CD8-positive, alpha-beta memory T cell (primary cell): ENCODE results near the gene GAL3ST2. TPM values are rescaled to one million over a fixed set of nuclear protein-coding genes. Genes with fewer than 3 reads are reported as not detected.
"Not testable (repeated sequence)": the region's sequence is repeated elsewhere in the genome, so short reads cannot be mapped to it uniquely, and the experiment has no call there.

Experiments
- CTCF ChIA-PET: fragments of 350-600 bp; sonication (Branson Sonifier 250); formaldehyde crosslinking; loops from one replicate; lab custom pipeline; 2021; ENCODE audit warnings: antibody characterized with exemption; lab: Charles Lee
- POLR2A ChIA-PET: fragments of 350-600 bp; sonication (Branson Sonifier 250); formaldehyde crosslinking; loops from one replicate; lab custom pipeline; 2021; ENCODE audit warnings: antibody characterized with exemption; lab: Charles Lee
- DNase-seq, 5 donors: peaks; one replicate each; pipeline versions ENCODE4 v3.0.0 to v3.0.0-alpha.2; 2020 to 2022; ENCODE audit warnings: mixed read lengths in 1 of 5
- H3K27ac ChIP-seq: one replicate; pipeline ENCODE4 v1.7.0; 2013; ENCODE audit warnings: low read depth, mild to moderate bottlenecking, low read length, moderate library complexity
- H3K27me3 ChIP-seq: 2 replicates; pipeline ENCODE4 v1.7.0; 2013; ENCODE audit warnings: low read length, mild to moderate bottlenecking; ENCODE audit not compliant: insufficient read depth, poor library complexity, severe bottlenecking
- H3K36me3 ChIP-seq: 2 replicates; pipeline ENCODE4 v1.7.0; 2013; ENCODE audit warnings: mild to moderate bottlenecking, low read length, moderate library complexity; ENCODE audit not compliant: insufficient read depth
- H3K4me1 ChIP-seq: 2 replicates; pipeline ENCODE4 v1.7.0; 2013; ENCODE audit warnings: mild to moderate bottlenecking, low read length, moderate library complexity; ENCODE audit not compliant: insufficient read depth
- H3K4me3 ChIP-seq: 2 replicates; pipeline ENCODE4 v1.7.0; 2013; ENCODE audit warnings: mild to moderate bottlenecking, low read length
- H3K9me3 ChIP-seq: 2 replicates; pipeline ENCODE4 v1.7.0; 2013; ENCODE audit warnings: mild to moderate bottlenecking, low read length
- H3K27ac Mint-ChIP-seq, 8 donors: one replicate each; pipeline ENCODE4 v1.8.0; 2020 to 2021; ENCODE audit warnings: mixed read lengths in 8 of 8, mild to moderate bottlenecking in 6 of 8, inconsistent platforms in 3 of 8, moderate library complexity in 3 of 8
- H3K27me3 Mint-ChIP-seq, 2 donors: one replicate each; pipeline ENCODE4 v1.8.0; 2020 to 2021; ENCODE audit warnings: mixed read lengths in 2 of 2, mild to moderate bottlenecking in 1 of 2, moderate library complexity in 1 of 2
- H3K36me3 Mint-ChIP-seq, 3 donors: one replicate each; pipeline ENCODE4 v1.8.0; 2020 to 2021; ENCODE audit warnings: mixed read lengths in 3 of 3, inconsistent platforms in 1 of 3, mild to moderate bottlenecking in 1 of 3
- H3K4me1 Mint-ChIP-seq, 3 donors: one replicate each; pipeline ENCODE4 v1.8.0; 2020 to 2021; ENCODE audit warnings: mixed read lengths in 3 of 3, inconsistent platforms in 1 of 3, mild to moderate bottlenecking in 1 of 3
- H3K4me3 Mint-ChIP-seq, 7 donors: one replicate each; pipeline ENCODE4 v1.8.0; 2020 to 2021; ENCODE audit warnings: mixed read lengths in 7 of 7, mild to moderate bottlenecking in 6 of 7, moderate library complexity in 4 of 7, inconsistent platforms in 2 of 7
- H3K9me3 Mint-ChIP-seq, 5 donors: one replicate each; pipeline ENCODE4 v1.8.0; 2020 to 2022; ENCODE audit warnings: mixed read lengths in 5 of 5, mild to moderate bottlenecking in 3 of 5, moderate library complexity in 2 of 5, inconsistent platforms in 1 of 5
- polyA plus RNA-seq: library from polyadenylated mRNA; unstranded; fragments of 300-500 nt; fragmentation: Illumina TruSeq; gene quantifications from one replicate; pipeline ENCODE4 v1.2.3, GENCODE V29; 2021
- total RNA-seq, 2 experiments: library from RNA; stranded (reverse); gene quantifications; one replicate each; pipeline ENCODE4 v1.2.3, GENCODE V29; 2021

GAL3ST2 gene
- total and polyA plus RNA-seq, 3 experiments from 2014 or later = 0.16 TPM; not detected in 2

DNA sequence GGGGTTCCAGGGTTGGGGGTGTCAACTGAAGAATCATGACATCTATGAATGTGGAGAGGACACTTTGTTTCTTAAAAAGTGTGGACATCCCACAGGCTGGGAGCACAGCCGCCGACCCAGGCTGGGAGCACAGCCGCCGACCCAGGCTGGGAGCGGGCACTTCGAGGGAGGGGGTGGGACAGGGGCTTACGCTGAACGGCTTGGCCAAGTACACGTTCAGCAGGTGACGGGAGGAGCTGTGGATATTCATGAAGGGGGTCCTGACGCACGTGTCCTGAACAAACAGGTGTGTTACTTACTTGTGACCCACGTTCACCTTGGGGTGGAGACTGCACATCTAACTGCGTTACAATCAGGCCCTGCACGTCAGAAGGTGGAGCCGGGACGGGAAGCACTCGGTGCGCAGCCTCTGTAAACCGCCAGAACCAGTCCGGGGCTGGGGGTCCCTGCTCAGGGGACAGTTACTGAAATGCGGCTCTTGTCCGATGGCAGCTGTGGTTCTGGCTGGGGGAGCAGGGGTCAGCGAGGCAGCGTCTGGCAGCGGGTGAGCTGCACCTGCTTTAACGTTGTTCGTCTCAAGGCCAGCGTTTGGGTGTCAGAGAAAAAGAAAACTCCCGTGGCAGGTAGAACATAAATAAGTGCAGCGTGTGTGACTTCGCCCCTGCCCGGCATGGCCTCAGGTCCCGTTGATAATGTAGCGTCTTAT lies 23.7 kb downstream of the GAL3ST2 start:
- H3K4me3 ChIP-seq, H3K27me3 Mint-ChIP-seq, POLR2A ChIA-PET, H3K36me3 Mint-ChIP-seq, CTCF ChIA-PET, H3K27ac ChIP-seq, H3K36me3 ChIP-seq, H3K9me3 ChIP-seq, H3K9me3 Mint-ChIP-seq, H3K27me3 ChIP-seq: not testable (repeated sequence)
- peak in 1 of 5 donors; percentile 21 for DNase-seq
- Mint-ChIP-seq H3K4me1 (peaks cover 2 to 12% (median 9%) of the 10 kb centered on the region in 3 donors), H3K4me3 (peak overlapping the region in 2 of 7 donors; percentile 8 to 61), H3K27ac (peak overlapping the region in 1 of 8 donors; percentile 86)
- peaks cover 15% of the 10 kb centered on the region for H3K4me1 ChIP-seq

DNA sequence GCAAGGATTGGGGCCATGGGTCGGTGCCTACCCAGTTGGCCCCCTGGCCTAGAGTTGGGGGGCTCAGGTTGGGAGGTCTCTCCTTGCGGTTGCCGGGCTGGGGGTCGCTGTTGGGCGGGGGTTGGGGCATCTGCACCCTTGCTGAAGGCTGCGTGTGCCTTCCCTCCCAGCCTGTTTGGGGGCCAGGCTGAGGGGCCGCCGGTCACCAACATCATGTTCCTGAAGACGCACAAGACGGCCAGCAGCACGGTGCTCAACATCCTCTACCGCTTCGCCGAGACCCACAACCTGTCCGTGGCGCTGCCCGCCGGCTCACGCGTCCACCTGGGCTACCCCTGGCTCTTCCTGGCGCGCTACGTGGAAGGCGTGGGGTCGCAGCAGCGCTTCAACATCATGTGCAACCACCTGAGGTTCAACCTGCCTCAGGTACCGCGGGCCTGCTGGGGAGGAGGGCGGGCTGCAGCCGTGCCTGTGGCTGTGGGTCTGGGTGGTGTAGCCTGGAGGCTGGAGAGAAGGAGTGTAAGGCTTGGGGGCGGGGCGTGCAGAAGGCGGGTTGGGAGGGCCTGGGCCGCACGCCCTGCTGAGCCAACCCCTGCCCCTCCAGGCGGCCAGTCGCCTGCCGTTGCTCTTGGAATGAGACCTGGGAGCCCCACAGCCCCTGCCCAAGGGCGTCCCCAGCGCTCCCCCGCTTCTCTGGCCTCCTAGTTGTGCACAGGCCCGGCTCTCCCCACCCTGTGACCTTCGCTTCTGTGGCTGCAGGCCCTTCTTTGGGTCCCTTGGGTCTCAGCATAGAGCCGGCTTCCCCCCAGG lies 25.2 kb downstream of the GAL3ST2 start:
- peak in 1 of 5 donors; percentile 46 for DNase-seq
- no peaks in the 10 kb centered on the region for H3K27me3 ChIP-seq
- H3K9me3 ChIP-seq = no peaks in the 10 kb centered on the region
- H3K27me3 Mint-ChIP-seq = no peaks in the 10 kb centered on the region
- H3K4me1 Mint-ChIP-seq = peaks cover 2 to 12% (median 9%) of the 10 kb centered on the region in 3 donors
- peaks cover 15% of the 10 kb centered on the region for H3K4me1 ChIP-seq
- H3K27ac Mint-ChIP-seq = no peak overlapping the region
- ChIA-PET CTCF (no interaction called here), POLR2A (no interaction called here)
- no peak overlapping the region for H3K4me3 Mint-ChIP-seq
- H3K9me3 Mint-ChIP-seq = no peaks in the 10 kb centered on the region
- H3K4me3 ChIP-seq = no peak overlapping the region
- H3K27ac ChIP-seq = no peak overlapping the region
- H3K36me3 ChIP-seq = no peaks in the 10 kb centered on the region
- no peaks in the 10 kb centered on the region for H3K36me3 Mint-ChIP-seq

DNA sequence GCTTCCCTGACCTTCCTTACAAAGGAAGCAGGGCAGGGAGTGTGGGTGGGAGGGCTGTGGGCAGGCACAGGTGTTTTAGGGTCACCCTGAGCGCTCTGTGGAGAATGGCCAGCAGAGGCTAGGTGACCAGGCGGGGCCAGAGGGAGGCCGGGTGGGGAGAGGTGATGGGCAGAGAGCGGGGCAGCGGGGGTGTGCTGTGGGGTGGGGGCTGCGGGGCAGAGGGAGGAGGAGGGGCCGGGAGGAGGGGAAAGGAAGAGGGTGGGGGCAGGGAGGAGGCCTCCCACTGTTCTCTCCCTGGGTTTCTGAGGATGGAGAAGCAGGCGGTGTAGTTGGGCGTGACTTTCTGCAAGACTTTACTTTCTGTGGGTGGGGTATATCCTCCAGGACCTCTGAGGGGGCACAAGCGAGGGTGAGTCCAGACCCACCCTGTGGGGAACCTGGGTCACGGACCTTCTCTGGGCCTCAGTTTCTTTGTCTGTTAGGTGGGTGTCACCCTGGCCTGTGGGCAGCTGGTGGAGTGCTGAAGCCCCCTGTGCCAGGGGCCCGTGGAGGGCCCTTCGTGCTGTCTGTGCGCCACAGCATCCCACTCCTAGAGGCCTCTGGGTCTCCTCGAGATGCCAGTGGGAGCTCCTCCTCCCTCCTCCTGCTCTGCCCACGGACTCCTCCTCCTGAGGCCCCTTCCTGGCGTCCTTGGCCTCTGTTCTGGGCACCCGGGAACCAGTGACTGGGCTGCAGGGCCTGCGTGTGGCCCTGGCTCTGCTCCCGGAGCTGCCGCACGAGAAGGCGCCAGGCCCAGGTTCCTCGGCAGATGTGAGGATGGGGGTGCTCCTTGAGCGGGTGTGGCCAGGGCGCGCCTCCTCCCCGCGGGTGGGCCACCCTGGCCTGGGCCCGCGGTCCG lies 26.0 kb downstream of the GAL3ST2 start:
- CTCF ChIA-PET = interaction anchor here (1.2 kb wide), 1 partner anchor 40 kb away, joined by 4 read pairs; no protein-coding TSS in a partner anchor
- Mint-ChIP-seq H3K36me3 (no peaks in the 10 kb centered on the region), H3K27me3 (no peaks in the 10 kb centered on the region), H3K9me3 (no peaks in the 10 kb centered on the region), H3K4me3 (peak overlapping the region in 2 of 7 donors; percentile 51 to 68), H3K4me1 (peaks cover 2 to 12% (median 9%) of the 10 kb centered on the region in 3 donors), H3K27ac (peak overlapping the region in 2 of 8 donors; percentile 86 to 88)
- peak in 1 of 5 donors; percentile 42 for DNase-seq
- no peaks in the 10 kb centered on the region for H3K9me3 ChIP-seq
- H3K4me3 ChIP-seq = no peak overlapping the region
- H3K4me1 ChIP-seq = peaks cover 15% of the 10 kb centered on the region
- no peaks in the 10 kb centered on the region for H3K36me3 ChIP-seq
- no peaks in the 10 kb centered on the region for H3K27me3 ChIP-seq
- H3K27ac ChIP-seq = no peak overlapping the region
- POLR2A ChIA-PET = interaction anchor here (1.3 kb wide), 1 partner anchor 40 kb away, joined by 9 read pairs; no protein-coding TSS in a partner anchor

DNA sequence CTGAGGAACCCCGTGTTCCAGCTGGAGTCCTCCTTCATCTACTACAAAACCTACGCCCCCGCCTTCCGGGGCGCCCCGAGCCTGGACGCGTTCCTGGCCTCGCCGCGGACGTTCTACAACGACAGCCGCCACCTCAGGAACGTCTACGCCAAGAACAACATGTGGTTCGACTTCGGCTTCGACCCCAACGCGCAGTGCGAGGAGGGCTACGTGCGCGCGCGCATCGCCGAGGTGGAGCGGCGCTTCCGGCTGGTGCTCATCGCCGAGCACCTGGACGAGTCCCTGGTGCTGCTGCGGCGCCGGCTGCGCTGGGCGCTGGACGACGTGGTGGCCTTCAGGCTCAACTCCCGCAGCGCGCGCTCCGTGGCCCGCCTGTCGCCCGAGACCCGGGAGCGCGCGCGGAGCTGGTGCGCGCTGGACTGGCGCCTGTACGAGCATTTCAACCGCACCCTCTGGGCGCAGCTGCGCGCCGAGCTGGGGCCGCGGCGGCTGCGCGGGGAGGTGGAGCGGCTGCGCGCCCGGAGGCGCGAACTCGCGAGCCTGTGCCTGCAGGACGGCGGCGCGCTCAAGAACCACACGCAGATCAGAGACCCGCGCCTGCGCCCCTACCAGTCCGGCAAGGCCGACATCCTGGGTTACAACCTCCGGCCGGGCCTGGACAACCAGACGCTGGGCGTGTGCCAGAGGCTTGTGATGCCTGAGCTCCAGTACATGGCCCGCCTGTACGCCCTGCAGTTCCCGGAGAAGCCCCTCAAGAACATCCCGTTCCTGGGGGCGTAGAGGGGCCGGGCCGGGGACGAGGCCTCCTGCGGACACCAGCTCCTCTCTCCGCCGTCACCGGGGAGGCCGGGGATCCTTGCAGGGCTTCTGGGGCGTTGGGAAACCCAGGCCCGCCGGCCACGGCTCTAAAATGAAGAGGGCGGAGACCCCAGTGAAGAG lies 27.0 kb downstream of the GAL3ST2 start:
- POLR2A ChIA-PET = interaction anchor here (0.7 to 1.3 kb wide), 2 partner anchors 41 to 69 kb away, joined by 4 to 9 read pairs; no protein-coding TSS in a partner anchor

DNA sequence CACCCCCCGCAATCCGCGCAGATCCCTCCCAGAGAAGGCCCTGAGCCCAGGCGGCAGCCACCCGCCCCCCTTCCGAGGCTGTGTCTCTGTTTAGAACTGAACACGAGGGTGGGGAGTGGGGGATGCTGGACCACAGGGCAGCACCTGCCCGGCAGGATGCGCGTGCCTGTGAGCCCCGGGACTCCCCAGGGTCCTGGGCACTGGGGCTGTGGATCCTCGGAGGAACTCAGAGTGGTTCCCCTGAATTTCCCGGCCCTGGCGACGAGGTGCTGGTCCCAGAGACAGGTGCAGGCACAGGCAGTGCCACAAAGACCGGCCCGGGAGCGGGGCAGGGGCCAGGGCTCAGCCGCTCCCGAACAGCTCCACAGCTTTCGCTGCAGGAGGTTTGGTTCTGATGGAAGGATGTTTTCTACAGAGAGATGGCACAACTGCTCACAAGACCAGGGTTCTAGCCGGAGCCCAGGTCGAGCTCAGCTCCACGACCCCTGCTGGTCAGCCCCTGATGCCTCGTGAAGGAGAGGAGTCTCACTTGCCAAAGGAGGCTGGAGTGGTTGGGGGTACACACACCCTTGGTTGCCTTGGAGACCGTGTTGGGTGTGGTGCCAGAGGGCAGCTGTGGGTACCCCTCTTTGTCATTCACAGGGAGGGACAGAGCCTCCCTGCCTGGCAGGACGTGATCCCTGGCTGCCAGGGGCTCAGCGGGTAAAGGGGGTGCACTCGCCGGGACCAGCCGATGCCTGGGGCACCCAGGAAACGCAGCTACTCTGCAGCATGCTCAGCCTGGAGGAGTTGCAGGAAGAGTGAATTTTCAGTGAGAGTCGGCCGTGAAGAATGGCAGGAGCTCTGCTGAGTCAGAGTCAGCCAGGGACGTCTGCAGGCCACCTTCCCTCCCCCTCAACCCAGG lies 28.0 kb downstream of the GAL3ST2 start:
- Histone ChIP-seq H3K27me3 (no peaks in the 10 kb centered on the region), H3K4me1 (peaks cover 15% of the 10 kb centered on the region), H3K9me3 (no peaks in the 10 kb centered on the region), H3K4me3 (peak overlapping the region; percentile 66), H3K36me3 (no peaks in the 10 kb centered on the region), H3K27ac (peak overlapping the region; percentile 61)
- Mint-ChIP-seq H3K27me3 (no peaks in the 10 kb centered on the region), H3K36me3 (no peaks in the 10 kb centered on the region), H3K27ac (peak overlapping the region in 5 of 8 donors; percentile 4 to 84 (median 64)), H3K9me3 (no peaks in the 10 kb centered on the region), H3K4me1 (peaks cover 2 to 14% (median 12%) of the 10 kb centered on the region in 3 donors), H3K4me3 (peak overlapping the region; percentile 52 to 90 (median 73))
- ChIA-PET POLR2A (interaction anchor here (1.3 kb wide), 1 partner anchor 42 kb away, joined by 9 read pairs; no protein-coding TSS in a partner anchor), CTCF (interaction anchor here (0.8 to 1.9 kb wide), 6 partner anchors 10 to 655 kb away, joined by 3 to 8 read pairs (median 4); partner anchors contain the start of genes ING5 and PASK)
- peak in 2 of 5 donors; percentile 27 to 47 for DNase-seq

More for the DNA sequence above, 27.0 kb downstream of the GAL3ST2 start:
- CTCF ChIA-PET = interaction anchor here (0.9 to 1.9 kb wide), 5 partner anchors 9 to 654 kb away, joined by 3 to 8 read pairs (median 4); partner anchors contain the start of genes ING5 and PASK
- H3K27ac Mint-ChIP-seq = peak overlapping the region in 6 of 8 donors; percentile 61 to 88 (median 78)
- DNase-seq = peak in 4 of 5 donors; percentile 33 to 62 (median 48)
- H3K4me1 Mint-ChIP-seq = peaks cover 2 to 14% (median 12%) of the 10 kb centered on the region in 3 donors
- H3K4me3 Mint-ChIP-seq = peak overlapping the region; percentile 63 to 90 (median 76)
- Histone ChIP-seq H3K36me3 (no peaks in the 10 kb centered on the region), H3K4me1 (peaks cover 15% of the 10 kb centered on the region), H3K27me3 (no peaks in the 10 kb centered on the region), H3K4me3 (peak overlapping the region; percentile 66), H3K9me3 (no peaks in the 10 kb centered on the region), H3K27ac (peak overlapping the region; percentile 61)
- H3K9me3 Mint-ChIP-seq = no peaks in the 10 kb centered on the region
- H3K36me3 Mint-ChIP-seq = no peaks in the 10 kb centered on the region
- no peaks in the 10 kb centered on the region for H3K27me3 Mint-ChIP-seq

DNA sequence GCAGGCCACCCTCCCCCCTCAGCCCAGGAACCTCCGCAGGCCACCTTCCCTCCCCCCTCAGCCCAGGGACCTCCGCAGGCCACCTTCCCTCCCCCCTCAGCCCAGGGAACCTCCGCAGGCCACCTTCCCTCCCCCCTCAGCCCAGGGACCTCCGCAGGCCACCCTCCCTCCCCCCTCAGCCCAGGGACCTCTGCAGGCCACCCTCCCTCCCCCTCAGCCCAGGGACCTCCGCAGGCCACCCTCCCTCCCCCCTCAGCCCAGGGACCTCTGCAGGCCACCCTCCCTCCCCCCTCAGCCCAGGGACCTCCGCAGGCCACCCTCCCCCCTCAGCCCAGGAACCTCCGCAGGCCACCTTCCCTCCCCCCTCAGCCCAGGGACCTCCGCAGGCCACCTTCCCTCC lies 29.6 kb downstream of the GAL3ST2 start:
- POLR2A ChIA-PET, H3K36me3 ChIP-seq, H3K9me3 Mint-ChIP-seq, H3K4me3 ChIP-seq, H3K27ac Mint-ChIP-seq, H3K4me3 Mint-ChIP-seq, H3K27ac ChIP-seq, H3K36me3 Mint-ChIP-seq, CTCF ChIA-PET, H3K27me3 Mint-ChIP-seq, H3K27me3 ChIP-seq, DNase-seq, H3K9me3 ChIP-seq: not testable (repeated sequence)
- peaks cover 2 to 14% (median 12%) of the 10 kb centered on the region in 3 donors for H3K4me1 Mint-ChIP-seq
- H3K4me1 ChIP-seq = peaks cover 15% of the 10 kb centered on the region
